GM12873 (cell line): ENCODE results near the gene SCAF11.

Experiments used
- TF ChIP-seq, protein P1 (sequence below): IDR thresholded peaks from 2 replicates; pipeline ENCODE4 v1.5.1; 2012; ENCODE audit warnings: low read depth, mild to moderate bottlenecking, moderate library complexity, low read length, control low read depth; ENCODE audit not compliant: insufficient read depth; ENCODE audit errors: missing control alignments

SCAF11 gene

GRCh38 chr12:45994736-45995135 lies 4.4 kb upstream of the SCAF11 start:
- TF ChIP-seq, protein P1, sequence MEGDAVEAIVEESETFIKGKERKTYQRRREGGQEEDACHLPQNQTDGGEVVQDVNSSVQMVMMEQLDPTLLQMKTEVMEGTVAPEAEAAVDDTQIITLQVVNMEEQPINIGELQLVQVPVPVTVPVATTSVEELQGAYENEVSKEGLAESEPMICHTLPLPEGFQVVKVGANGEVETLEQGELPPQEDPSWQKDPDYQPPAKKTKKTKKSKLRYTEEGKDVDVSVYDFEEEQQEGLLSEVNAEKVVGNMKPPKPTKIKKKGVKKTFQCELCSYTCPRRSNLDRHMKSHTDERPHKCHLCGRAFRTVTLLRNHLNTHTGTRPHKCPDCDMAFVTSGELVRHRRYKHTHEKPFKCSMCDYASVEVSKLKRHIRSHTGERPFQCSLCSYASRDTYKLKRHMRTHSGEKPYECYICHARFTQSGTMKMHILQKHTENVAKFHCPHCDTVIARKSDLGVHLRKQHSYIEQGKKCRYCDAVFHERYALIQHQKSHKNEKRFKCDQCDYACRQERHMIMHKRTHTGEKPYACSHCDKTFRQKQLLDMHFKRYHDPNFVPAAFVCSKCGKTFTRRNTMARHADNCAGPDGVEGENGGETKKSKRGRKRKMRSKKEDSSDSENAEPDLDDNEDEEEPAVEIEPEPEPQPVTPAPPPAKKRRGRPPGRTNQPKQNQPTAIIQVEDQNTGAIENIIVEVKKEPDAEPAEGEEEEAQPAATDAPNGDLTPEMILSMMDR: no peak

DNA sequence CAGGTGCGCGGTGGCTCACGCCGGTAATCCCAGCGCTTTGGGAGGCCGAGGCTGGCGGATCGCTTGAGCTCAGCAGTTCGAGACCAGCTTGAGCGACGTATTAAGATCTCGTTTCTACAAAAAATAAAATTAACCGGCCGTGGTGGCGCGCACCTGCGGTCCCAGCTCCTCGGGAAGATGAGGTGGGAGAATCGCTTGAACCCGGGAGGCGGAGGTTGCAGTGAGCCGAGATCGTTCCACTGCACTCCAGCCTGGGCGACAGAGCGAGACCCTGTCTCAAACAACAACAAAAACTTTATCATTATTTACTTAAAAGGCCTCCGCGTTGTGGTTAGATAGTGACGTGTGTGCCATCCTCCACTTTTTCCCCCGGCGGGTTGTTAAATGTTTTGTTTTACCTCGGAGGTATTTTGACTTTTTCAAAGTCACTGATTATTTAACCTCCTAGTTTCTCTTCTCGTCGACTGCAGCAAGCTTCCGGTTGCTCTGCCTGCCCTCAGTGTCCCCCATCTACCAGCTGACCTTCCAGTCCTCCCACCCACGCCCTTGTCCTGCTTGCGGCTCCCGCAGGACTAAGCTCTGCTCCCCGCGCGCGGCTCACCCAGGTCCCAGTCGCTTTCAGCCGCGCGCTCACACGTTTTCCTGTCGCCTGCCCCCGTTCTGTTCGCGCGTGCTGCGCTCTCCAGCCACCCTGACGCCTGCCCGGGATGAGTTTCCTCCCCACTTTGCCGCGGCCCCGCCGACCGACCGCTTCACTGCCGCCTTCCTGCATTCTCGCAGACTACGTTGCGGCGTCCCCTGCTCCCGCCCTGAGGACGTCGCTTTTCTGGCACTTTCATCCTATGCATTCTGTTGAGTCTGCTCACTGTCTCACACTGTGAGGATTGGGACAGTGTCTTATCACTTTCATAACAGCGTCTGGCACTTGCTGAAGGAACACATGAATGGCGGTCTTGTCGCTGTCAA lies 1.2 kb upstream of the SCAF11 start:
- TF ChIP-seq, protein P1: no peak

- TF ChIP-seq, protein P1: no peak
Observed at GRCh38 chr12:45989721-45990467, 480 bp downstream of the SCAF11 start.

DNA sequence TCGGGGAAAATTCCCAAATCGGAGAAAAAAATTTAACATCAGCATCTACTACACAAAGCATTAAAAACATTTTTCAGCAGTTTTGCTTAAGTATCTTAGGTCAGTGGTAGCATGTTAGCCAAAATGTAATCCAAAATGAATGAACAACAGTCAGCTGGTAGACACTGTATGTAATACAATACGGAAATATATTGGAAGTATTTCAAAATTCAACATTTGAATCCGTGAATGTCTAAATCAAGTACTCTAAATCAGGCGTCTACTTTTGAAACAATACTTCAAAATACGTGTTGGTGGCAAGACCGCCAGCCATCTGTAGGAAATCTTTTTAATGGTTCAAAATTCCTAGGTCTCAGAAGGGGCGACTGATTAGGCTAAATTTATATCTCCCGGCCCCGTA lies 1.1 kb downstream of the SCAF11 start:
- TF ChIP-seq, protein P1: no peak

GRCh38 chr12:45988264-45988663 lies 2.1 kb downstream of the SCAF11 start:
- TF ChIP-seq, protein P1: no peak

DNA sequence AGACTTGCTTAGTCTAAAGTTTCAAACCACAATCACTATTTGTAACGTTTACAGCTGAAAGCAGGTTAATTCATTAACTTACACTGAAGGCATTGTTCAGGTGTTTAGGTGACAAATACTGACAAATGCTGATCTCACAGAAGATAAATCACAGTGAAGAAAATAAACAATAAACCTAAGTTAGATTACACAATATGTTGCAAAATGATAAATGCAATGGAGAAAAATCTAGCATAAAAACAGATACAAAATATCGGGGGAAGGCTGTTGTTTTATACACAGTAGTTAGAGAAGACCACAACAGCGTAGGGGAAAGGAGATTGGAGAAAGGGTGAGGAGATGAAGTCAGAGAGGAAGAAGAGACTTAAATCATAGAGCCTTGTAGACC lies 3.0 kb downstream of the SCAF11 start:
- TF ChIP-seq, protein P1: no peak
